CD14-positive monocyte (primary cell): ENCODE measurements around the gene NLRX1. TPM values are rescaled to one million over a fixed set of nuclear protein-coding genes. Genes with fewer than 3 reads are reported as not detected.

ENCODE experiments used
- DNase-seq, 3 donors: peaks; one replicate each; pipeline ENCODE4 v3.0.0-alpha.2; 2011 to 2022
- H2AFZ ChIP-seq: 2 replicates; pipeline ENCODE4 v1.6.0; 2012; ENCODE audit warnings: mild to moderate bottlenecking, low read depth, low read length, inconsistent platforms; ENCODE audit not compliant: insufficient read depth, poor library complexity, severe bottlenecking
- H3K27ac ChIP-seq, 2 donors: 1 replicate in 1 of 2; 2 replicates in 1 of 2; pipeline ENCODE4 v1.5.1; 2012 to 2013; ENCODE audit warnings: low read length in 2 of 2, control low read depth in 1 of 2, inconsistent platforms in 1 of 2, low read depth in 1 of 2, mild to moderate bottlenecking in 1 of 2
- H3K27me3 ChIP-seq, 2 donors: one replicate each; pipeline versions ENCODE4 v1.6.0 to v1.6.1; 2011 to 2013; ENCODE audit warnings: low read length in 2 of 2; ENCODE audit not compliant: control insufficient read depth in 2 of 2, insufficient read depth in 2 of 2
- H3K36me3 ChIP-seq, 2 donors: replicated peaks in 1 of 2; 1 replicate in 1 of 2; 2 replicates in 1 of 2; pipeline versions ENCODE4 v1.5.1 to v1.6.1; 2012 to 2013; ENCODE audit warnings: low read length in 2 of 2, control low read depth in 1 of 2, inconsistent platforms in 1 of 2, mild to moderate bottlenecking in 1 of 2; ENCODE audit not compliant: insufficient read depth in 2 of 2, control insufficient read depth in 1 of 2
- H3K4me1 ChIP-seq, 2 donors: 1 replicate in 1 of 2; 2 replicates in 1 of 2; pipeline versions ENCODE4 v1.5.1 to v1.6.1; 2012 to 2013; ENCODE audit warnings: low read length in 2 of 2, control low read depth in 1 of 2, inconsistent platforms in 1 of 2, mild to moderate bottlenecking in 1 of 2, moderate library complexity in 1 of 2; ENCODE audit not compliant: insufficient read depth in 2 of 2, control insufficient read depth in 1 of 2
- H3K4me2 ChIP-seq: replicated peaks from 2 replicates; pipeline ENCODE3; 2012; ENCODE audit warnings: low read length, moderate library complexity, mild to moderate bottlenecking; ENCODE audit not compliant: poor library complexity, severe bottlenecking; ENCODE audit errors: extremely low read depth
- H3K4me3 ChIP-seq, 3 experiments: fragments of 200-600 bp in 1 of 3; sonication (generic) in 1 of 3; replicated peaks in 1 of 3; 1 replicate in 2 of 3; 2 replicates in 1 of 3; pipeline ENCODE4 v1.5.1; 2011 to 2013; ENCODE audit warnings: low read length in 3 of 3, mild to moderate bottlenecking in 3 of 3, control low read depth in 2 of 3, low read depth in 2 of 3, inconsistent platforms in 1 of 3, moderate library complexity in 1 of 3
- H3K79me2 ChIP-seq: 2 replicates; pipeline ENCODE4 v1.6.0; 2012; ENCODE audit warnings: mild to moderate bottlenecking, control low read depth, inconsistent platforms, low read length, moderate library complexity; ENCODE audit not compliant: insufficient read depth
- H3K9ac ChIP-seq: 2 replicates; pipeline ENCODE4 v1.6.0; 2017; ENCODE audit warnings: low read length, mild to moderate bottlenecking; ENCODE audit not compliant: insufficient read depth, poor library complexity, severe bottlenecking
- H3K9me3 ChIP-seq, 2 donors: replicated peaks in 1 of 2; 1 replicate in 1 of 2; 2 replicates in 1 of 2; pipeline versions ENCODE4 v1.5.1 to v1.6.1; 2012 to 2013; ENCODE audit warnings: low read length in 2 of 2, control low read depth in 1 of 2; ENCODE audit not compliant: control insufficient read depth in 1 of 2, insufficient read depth in 1 of 2
- H4K20me1 ChIP-seq: 2 replicates; pipeline ENCODE4 v1.6.0; 2012; ENCODE audit warnings: mild to moderate bottlenecking, low read length, control low read depth, moderate library complexity; ENCODE audit not compliant: insufficient read depth
- H3K27ac Mint-ChIP-seq, 7 donors: one replicate each; pipeline ENCODE4 v1.8.0; 2020; ENCODE audit warnings: mild to moderate bottlenecking in 7 of 7, mixed read lengths in 7 of 7, moderate library complexity in 6 of 7, inconsistent platforms in 2 of 7
- H3K27me3 Mint-ChIP-seq, 3 donors: one replicate each; pipeline ENCODE4 v1.8.0; 2021 to 2022; ENCODE audit warnings: low read depth in 3 of 3, mild to moderate bottlenecking in 3 of 3, mixed read lengths in 3 of 3, moderate library complexity in 3 of 3, inconsistent platforms in 1 of 3
- H3K36me3 Mint-ChIP-seq, 2 donors: one replicate each; pipeline ENCODE4 v1.8.0; 2020; ENCODE audit warnings: mixed read lengths in 2 of 2, inconsistent platforms in 1 of 2, mild to moderate bottlenecking in 1 of 2
- H3K4me1 Mint-ChIP-seq: one replicate; pipeline ENCODE4 v1.8.0; 2020; ENCODE audit warnings: mild to moderate bottlenecking, mixed read lengths
- H3K4me3 Mint-ChIP-seq, 2 donors: one replicate each; pipeline ENCODE4 v1.8.0; 2020; ENCODE audit warnings: mild to moderate bottlenecking in 2 of 2, mixed read lengths in 2 of 2, moderate library complexity in 1 of 2
- H3K9me3 Mint-ChIP-seq, 7 donors: one replicate each; pipeline ENCODE4 v1.8.0; 2020 to 2022; ENCODE audit warnings: mixed read lengths in 7 of 7, mild to moderate bottlenecking in 6 of 7, moderate library complexity in 6 of 7, inconsistent platforms in 2 of 7
- WGBS: methylation state at CpG from one replicate; pipeline ENCODE4 v1.1.5; 2013; ENCODE audit warnings: missing lambda C conversion rate; ENCODE audit not compliant: insufficient coverage; 5-methylcytosine and 5-hydroxymethylcytosine counted together
- intact Hi-C, 2 donors: fragments of 100-400 bp; cut with micrococcal nuclease; formaldehyde crosslinking; loops; one replicate each; pipeline versions ENCODE4 v1.15.0 to v1.15.1; 2023
- polyA plus RNA-seq, 3 donors: library from polyadenylated mRNA; depleted of rRNA in 1 of 3; unstranded in 2 of 3; stranded (reverse) in 1 of 3; fragments of 300-500 nt in 2 of 3; fragments of >200 nt in 1 of 3; fragmentation: Illumina TruSeq in 2 of 3; gene quantifications; 1 replicate in 2 of 3; 2 replicates in 1 of 3; pipeline ENCODE4 v1.2.3, GENCODE V29; 2012 to 2021
- TF ChIP-seq, protein P1 (sequence below): fragments of 200-600 bp; IDR thresholded peaks from one replicate; pipeline ENCODE4 v1.8.0; 2022; ENCODE audit warnings: antibody characterized with exemption, mild to moderate bottlenecking

Gene NLRX1
- polyA plus RNA-seq, 3 donors: 13.7 to 15.5 (median 14.2) TPM

DNA sequence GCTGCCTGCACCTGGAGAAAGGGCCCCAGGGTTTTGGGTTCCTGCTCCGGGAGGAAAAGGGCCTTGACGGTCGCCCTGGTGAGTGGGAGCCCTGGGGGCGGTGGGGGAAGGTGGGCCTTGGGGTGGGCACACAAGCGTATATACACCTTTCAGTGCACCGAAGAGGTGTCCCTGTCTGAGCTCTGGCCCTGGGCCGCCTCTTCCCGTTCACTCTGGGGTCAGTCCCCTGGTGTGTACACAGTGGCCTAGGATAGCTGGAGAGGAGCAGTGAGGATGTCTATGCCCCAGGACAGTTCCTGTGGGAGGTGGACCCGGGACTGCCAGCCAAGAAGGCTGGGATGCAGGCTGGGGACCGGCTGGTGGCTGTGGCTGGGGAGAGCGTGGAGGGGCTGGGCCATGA, 19.5 kb downstream of the NLRX1 start:
- WGBS: 100% methylated on average over 8 of the region's 11 CpGs
- no peak overlapping the region for H3K9ac ChIP-seq

DNA sequence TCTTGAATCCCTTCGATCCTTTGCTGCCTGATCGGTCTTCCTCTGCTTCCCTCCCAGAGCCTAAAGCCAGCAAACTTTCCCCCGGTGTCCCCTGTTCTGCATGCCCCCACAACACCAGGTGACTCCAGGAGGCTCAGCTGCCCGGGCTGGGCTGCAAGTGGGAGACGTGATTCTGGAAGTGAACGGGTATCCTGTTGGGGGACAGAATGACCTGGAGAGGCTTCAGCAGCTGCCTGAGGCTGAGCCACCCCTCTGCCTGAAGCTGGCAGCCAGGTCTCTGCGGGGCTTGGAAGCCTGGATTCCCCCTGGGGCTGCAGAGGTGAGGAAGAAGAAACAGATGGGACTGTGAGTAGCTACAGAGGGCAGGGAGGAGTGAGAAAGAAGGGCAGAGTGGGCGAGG, 20.4 kb downstream of the NLRX1 start:
- Mint-ChIP-seq H3K9me3 (peaks cover 0 to 3% (median 1%) of the 10 kb centered on the region in 7 donors), H3K4me1 (peaks cover 36% of the 10 kb centered on the region), H3K27ac (peak overlapping the region in 1 of 7 donors; percentile 18), H3K27me3 (peaks cover 4 to 7% (median 6%) of the 10 kb centered on the region in 3 donors), H3K36me3 (peaks cover 3 to 8% of the 10 kb centered on the region in 2 donors), H3K4me3 (no peak overlapping the region)
- H3K4me1 ChIP-seq: peaks cover 25 to 29% of the 10 kb centered on the region in 2 donors
- 98% methylated on average over 7 of the region's 8 CpGs for WGBS
- DNase-seq: no peak
- peaks cover 2% of the 10 kb centered on the region in 2 donors for H3K36me3 ChIP-seq
- intact Hi-C loops: no loop called here
- TF ChIP-seq, protein P1, sequence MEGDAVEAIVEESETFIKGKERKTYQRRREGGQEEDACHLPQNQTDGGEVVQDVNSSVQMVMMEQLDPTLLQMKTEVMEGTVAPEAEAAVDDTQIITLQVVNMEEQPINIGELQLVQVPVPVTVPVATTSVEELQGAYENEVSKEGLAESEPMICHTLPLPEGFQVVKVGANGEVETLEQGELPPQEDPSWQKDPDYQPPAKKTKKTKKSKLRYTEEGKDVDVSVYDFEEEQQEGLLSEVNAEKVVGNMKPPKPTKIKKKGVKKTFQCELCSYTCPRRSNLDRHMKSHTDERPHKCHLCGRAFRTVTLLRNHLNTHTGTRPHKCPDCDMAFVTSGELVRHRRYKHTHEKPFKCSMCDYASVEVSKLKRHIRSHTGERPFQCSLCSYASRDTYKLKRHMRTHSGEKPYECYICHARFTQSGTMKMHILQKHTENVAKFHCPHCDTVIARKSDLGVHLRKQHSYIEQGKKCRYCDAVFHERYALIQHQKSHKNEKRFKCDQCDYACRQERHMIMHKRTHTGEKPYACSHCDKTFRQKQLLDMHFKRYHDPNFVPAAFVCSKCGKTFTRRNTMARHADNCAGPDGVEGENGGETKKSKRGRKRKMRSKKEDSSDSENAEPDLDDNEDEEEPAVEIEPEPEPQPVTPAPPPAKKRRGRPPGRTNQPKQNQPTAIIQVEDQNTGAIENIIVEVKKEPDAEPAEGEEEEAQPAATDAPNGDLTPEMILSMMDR: no peak
- H3K9me3 ChIP-seq: no peaks in the 10 kb centered on the region
- H4K20me1 ChIP-seq: no peaks in the 10 kb centered on the region
- no peak overlapping the region for H3K4me3 ChIP-seq
- H3K4me2 ChIP-seq: no peak overlapping the region
- no peaks in the 10 kb centered on the region for H3K27me3 ChIP-seq
- H3K79me2 ChIP-seq: no peaks in the 10 kb centered on the region
- H3K27ac ChIP-seq: no peak overlapping the region
- H3K9ac ChIP-seq: no peak overlapping the region
- no peak overlapping the region for H2AFZ ChIP-seq

More for the DNA sequence above, 19.5 kb downstream of the NLRX1 start:
- Histone ChIP-seq H3K9me3 (no peaks in the 10 kb centered on the region), H3K4me1 (peaks cover 18 to 21% of the 10 kb centered on the region in 2 donors), H2AFZ (no peak overlapping the region), H3K36me3 (peaks cover 10 to 11% of the 10 kb centered on the region in 2 donors), H4K20me1 (no peaks in the 10 kb centered on the region), H3K79me2 (no peaks in the 10 kb centered on the region), H3K27me3 (no peaks in the 10 kb centered on the region), H3K4me3 (no peak overlapping the region), H3K4me2 (no peak overlapping the region), H3K27ac (no peak overlapping the region)
- Mint-ChIP-seq H3K36me3 (peaks cover 7 to 11% of the 10 kb centered on the region in 2 donors), H3K4me1 (peaks cover 28% of the 10 kb centered on the region), H3K27ac (no peak overlapping the region), H3K27me3 (peaks cover 5 to 6% (median 6%) of the 10 kb centered on the region in 3 donors), H3K9me3 (peaks cover 0 to 3% (median 2%) of the 10 kb centered on the region in 7 donors), H3K4me3 (no peak overlapping the region)
- no peak for DNase-seq
- intact Hi-C loops: no loop called here
- TF ChIP-seq, protein P1: no peak
